HUES6 (cell line): ENCODE results near the gene TPSG1.
"Not testable (repeated sequence)": the region's sequence is repeated elsewhere in the genome, so short reads cannot be mapped to it uniquely, and the experiment has no call there.

Experiments used
- H3K27ac ChIP-seq: 2 replicates; pipeline ENCODE4 v1.7.0; 2013; ENCODE audit warnings: low read depth, mild to moderate bottlenecking, low read length, inconsistent platforms
- H3K27me3 ChIP-seq: 2 replicates; pipeline ENCODE4 v1.6.1; 2013; ENCODE audit warnings: low read length; ENCODE audit not compliant: control insufficient read depth, insufficient read depth
- H3K36me3 ChIP-seq: 2 replicates; pipeline ENCODE4 v1.6.1; 2013; ENCODE audit warnings: low read length; ENCODE audit not compliant: control insufficient read depth, insufficient read depth
- H3K4me1 ChIP-seq: 2 replicates; pipeline ENCODE4 v1.6.1; 2013; ENCODE audit warnings: low read length; ENCODE audit not compliant: control insufficient read depth, insufficient read depth
- H3K4me3 ChIP-seq: 2 replicates; pipeline ENCODE4 v1.5.1; 2013; ENCODE audit warnings: low read depth, low read length
- H3K9ac ChIP-seq: one replicate; pipeline ENCODE4 v1.6.1; 2013; ENCODE audit warnings: mild to moderate bottlenecking, low read length
- H3K9me3 ChIP-seq: 2 replicates; pipeline ENCODE4 v1.6.1; 2013; ENCODE audit warnings: low read depth, low read length; ENCODE audit not compliant: control insufficient read depth, insufficient read depth

TPSG1 gene

GRCh38 chr16:1225051-1225451, at the start of gene TPSG1:
TPSG1 (minus strand) TSS chr16:1225268; CDS start chr16:1225252, 16 bp downstream.
- no peaks in the 10 kb centered on the region; the same call in 1 of the 2 replicates for H3K36me3 ChIP-seq
- H3K9me3 ChIP-seq: no peaks in the 10 kb centered on the region
- H3K27me3 ChIP-seq: no peaks in the 10 kb centered on the region
- H3K4me3 ChIP-seq: no peak within 1 kb of the TSS
- no peaks in the 10 kb centered on the region for H3K4me1 ChIP-seq
- H3K9ac ChIP-seq: no peak within 1 kb of the TSS
- no peak within 1 kb of the TSS for H3K27ac ChIP-seq

GRCh38 chr16:1274767-1275166, 49.7 kb upstream of the TPSG1 start:
- Histone ChIP-seq H3K9ac (no peak overlapping the region), H3K27ac (no peak overlapping the region), H3K4me1 (peaks cover 9% of the 10 kb centered on the region), H3K36me3 (no peaks in the 10 kb centered on the region), H3K9me3 (no peaks in the 10 kb centered on the region), H3K4me3 (no peak overlapping the region), H3K27me3 (peaks cover 14% of the 10 kb centered on the region)

GRCh38 chr16:1273816-1274215, 48.7 kb upstream of the TPSG1 start:
- Histone ChIP-seq H3K4me1 (peaks cover 5% of the 10 kb centered on the region), H3K36me3 (no peaks in the 10 kb centered on the region), H3K9me3 (no peaks in the 10 kb centered on the region), H3K27ac (no peak overlapping the region), H3K9ac (no peak overlapping the region), H3K4me3 (no peak overlapping the region), H3K27me3 (peaks cover 14% of the 10 kb centered on the region)

- Histone ChIP-seq H3K27me3 (peaks cover 14% of the 10 kb centered on the region), H3K4me3 (no peak overlapping the region), H3K9ac (no peak overlapping the region), H3K36me3 (no peaks in the 10 kb centered on the region), H3K9me3 (no peaks in the 10 kb centered on the region), H3K27ac (no peak overlapping the region), H3K4me1 (no peaks in the 10 kb centered on the region; the same call in 1 of the 2 replicates)
Measured at GRCh38 chr16:1272453-1273198, 47.6 kb upstream of the TPSG1 start.

GRCh38 chr16:1271724-1272413, 46.8 kb upstream of the TPSG1 start:
- H3K4me1 ChIP-seq, H3K9me3 ChIP-seq, H3K9ac ChIP-seq, H3K36me3 ChIP-seq, H3K27ac ChIP-seq, H3K4me3 ChIP-seq: not testable (repeated sequence)
- peaks cover 14% of the 10 kb centered on the region for H3K27me3 ChIP-seq

GRCh38 chr16:1271380-1271723, 46.3 kb upstream of the TPSG1 start:
- Histone ChIP-seq H3K9ac (no peak overlapping the region), H3K27ac (no peak overlapping the region), H3K9me3 (0 out of 2 replicates have a peak, but pooled peaks cover 3% of the 10 kb centered on the region), H3K27me3 (peaks cover 14% of the 10 kb centered on the region), H3K4me3 (no peak overlapping the region), H3K36me3 (no peaks in the 10 kb centered on the region), H3K4me1 (no peaks in the 10 kb centered on the region)

GRCh38 chr16:1269418-1269817, 44.4 kb upstream of the TPSG1 start:
- not testable (repeated sequence) for H3K27ac ChIP-seq, H3K9ac ChIP-seq, H3K4me3 ChIP-seq, H3K4me1 ChIP-seq, H3K36me3 ChIP-seq
- Histone ChIP-seq H3K27me3 (peaks cover 17% of the 10 kb centered on the region), H3K9me3 (peaks cover 13% of the 10 kb centered on the region; the same call in 1 of the 2 replicates)

- no peak overlapping the region for H3K4me3 ChIP-seq
- H3K4me1 ChIP-seq: peaks cover 3% of the 10 kb centered on the region; the same call in 1 of the 2 replicates
- no peak overlapping the region for H3K27ac ChIP-seq
- peaks cover 28% of the 10 kb centered on the region for H3K27me3 ChIP-seq
- no peak overlapping the region for H3K9ac ChIP-seq
- H3K36me3 ChIP-seq: no peaks in the 10 kb centered on the region
- peaks cover 13% of the 10 kb centered on the region; the same call in 1 of the 2 replicates for H3K9me3 ChIP-seq
Measured at GRCh38 chr16:1265826-1266225, 40.8 kb upstream of the TPSG1 start.

- no peak overlapping the region for H3K9ac ChIP-seq
- peaks cover 13% of the 10 kb centered on the region; the same call in 1 of the 2 replicates for H3K9me3 ChIP-seq
- peaks cover 3% of the 10 kb centered on the region; the same call in 1 of the 2 replicates for H3K4me1 ChIP-seq
- H3K27me3 ChIP-seq: peaks cover 35% of the 10 kb centered on the region
- H3K36me3 ChIP-seq: no peaks in the 10 kb centered on the region
- no peak overlapping the region for H3K27ac ChIP-seq
- H3K4me3 ChIP-seq: no peak overlapping the region
Measured at GRCh38 chr16:1265090-1265630, 40.1 kb upstream of the TPSG1 start.

- no peak overlapping the region for H3K4me3 ChIP-seq
- H3K36me3 ChIP-seq: no peaks in the 10 kb centered on the region
- no peak overlapping the region for H3K9ac ChIP-seq
- H3K27me3 ChIP-seq: peaks cover 41% of the 10 kb centered on the region
- peaks cover 3% of the 10 kb centered on the region; the same call in 1 of the 2 replicates for H3K4me1 ChIP-seq
- H3K27ac ChIP-seq: no peak overlapping the region
- H3K9me3 ChIP-seq: peaks cover 13% of the 10 kb centered on the region; the same call in 1 of the 2 replicates
Measured at GRCh38 chr16:1264345-1265089, 39.4 kb upstream of the TPSG1 start.
